K562 (cell line): ENCODE measurements around the gene ARMC12. TPM values are rescaled to one million over a fixed set of nuclear protein-coding genes. Genes with fewer than 3 reads are reported as not detected.

Experiments used
- CREBBP ChIP-seq: IDR thresholded peaks from one replicate; pipeline ENCODE4 v1.6.1; 2012; ENCODE audit warnings: low read depth, mild to moderate bottlenecking, control low read depth, inconsistent platforms, low read length
- ELF4 ChIP-seq: fragments of 450-650 bp; formaldehyde crosslinking; IDR thresholded peaks from 2 replicates; pipeline ENCODE4 v1.4.0; 2022; ENCODE audit warnings: missing genetic modification characterization
- HNRNPH1 ChIP-seq: fragments of 200-400 bp; formaldehyde crosslinking; optimal IDR thresholded peaks from 2 replicates; pipeline ENCODE3; 2017; ENCODE audit warnings: low read depth, mild to moderate bottlenecking, low read length, moderate library complexity
- MCM2 ChIP-seq: fragments of 450-650 bp; IDR thresholded peaks from 2 replicates; pipeline ENCODE4 v1.6.1; 2017; ENCODE audit warnings: low read depth, mild to moderate bottlenecking
- MCM3 ChIP-seq: fragments of 450-650 bp; IDR thresholded peaks from 2 replicates; pipeline ENCODE4 v1.6.1; 2016
- MIER1 ChIP-seq: fragments of 450-650 bp; IDR thresholded peaks from 2 replicates; pipeline ENCODE4 v1.6.1; 2016; ENCODE audit warnings: antibody characterized with exemption, mild to moderate bottlenecking, low read depth
- MTA2 ChIP-seq: fragments of 450-650 bp; IDR thresholded peaks from 2 replicates; pipeline ENCODE4 v1.6.1; 2016; ENCODE audit warnings: low read depth
- NFE2L1 ChIP-seq: fragments of 450-650 bp; IDR thresholded peaks from 2 replicates; pipeline ENCODE4 v1.6.1; 2016; ENCODE audit warnings: missing genetic modification characterization, low read depth, mild to moderate bottlenecking, missing compliant biosample characterization, moderate library complexity, borderline replicate concordance
- NR2F6 ChIP-seq: fragments of 450-650 bp; formaldehyde crosslinking; IDR thresholded peaks from 2 replicates; pipeline ENCODE4 v1.4.0; 2020; ENCODE audit warnings: mild to moderate bottlenecking
- PCBP2 ChIP-seq: fragments of 200-400 bp; formaldehyde crosslinking; IDR thresholded peaks from 2 replicates; pipeline ENCODE4 v1.6.1; 2018; ENCODE audit warnings: low read length, low read depth, mild to moderate bottlenecking, moderate library complexity; ENCODE audit not compliant: poor library complexity, severe bottlenecking
- RBM15 ChIP-seq: fragments of 200-400 bp; formaldehyde crosslinking; IDR thresholded peaks from 2 replicates; pipeline ENCODE4 v1.6.1; 2018; ENCODE audit warnings: mild to moderate bottlenecking, low read length, moderate library complexity; ENCODE audit not compliant: insufficient read depth
- SMC3 ChIP-seq: conservative IDR thresholded peaks from 2 replicates; pipeline ENCODE4 v1.6.1; 2011; ENCODE audit warnings: low read depth, low read length, improper control_type of control experiment; ENCODE audit not compliant: insufficient read depth
- SRF ChIP-seq, 2 experiments: fragments of 250-450, 450-650 bp in 1 of 2; sonication (Bioruptor Pico) in 1 of 2; sonication (generic) in 1 of 2; formaldehyde crosslinking; IDR thresholded peaks; 2 replicates each; pipeline versions ENCODE4 v1.5.0 to v1.5.1; 2020 to 2022; ENCODE audit warnings: mild to moderate bottlenecking in 1 of 2, missing genetic modification reagents in 1 of 2
- ZNF551 ChIP-seq: fragments of 250-450 bp; sonication (Bioruptor Pico); IDR thresholded peaks from 2 replicates; pipeline ENCODE4 v1.5.0; 2021; ENCODE audit warnings: mild to moderate bottlenecking, moderate library complexity
- polyA plus RNA-seq, 8 experiments: library from polyadenylated mRNA; depleted of rRNA in 4 of 8; stranded (reverse) in 5 of 8; unstranded in 3 of 8; fragments of >200 nt; fragmentation: Nextera tagmentation in 2 of 8; fragmentation: Illumina TruSeq in 1 of 8; extraction: Ambion mirVana in 2 of 8; extraction: Trizol in 1 of 8; gene quantifications; 2 replicates each; pipeline versions ENCODE4 v1.2.1 to v1.2.3, GENCODE V29; 2011 to 2014; ENCODE audit warnings: inconsistent platforms in 1 of 8, missing spikeins in 1 of 8
- total RNA-seq, 7 experiments: library from RNA; depleted of rRNA in 6 of 7; stranded (reverse); fragments of >200 nt in 6 of 7; fragmentation: Illumina TruSeq in 2 of 7; extraction: Trizol in 2 of 7; gene quantifications; 2 replicates each; pipeline versions ENCODE4 v1.2.1 to v1.2.3, GENCODE V29; 2011 to 2021; ENCODE audit warnings: low replicate concordance in 1 of 7
- TF ChIP-seq, protein P1 (sequence below): sonication (generic); formaldehyde crosslinking; IDR thresholded peaks from 2 replicates; pipeline ENCODE4 v1.8.0; 2023; ENCODE audit warnings: missing genetic modification reagents, mild to moderate bottlenecking, borderline replicate concordance
- TF ChIP-seq, protein P2 (sequence below): fragments of 450-650 bp; IDR thresholded peaks from 2 replicates; pipeline ENCODE4 v1.6.1; 2016; ENCODE audit warnings: missing biosample characterization, missing genetic modification characterization
- TF ChIP-seq, protein P3 (sequence below): sonication (generic); formaldehyde crosslinking; IDR thresholded peaks from 2 replicates; pipeline ENCODE4 v1.8.0; 2022; ENCODE audit warnings: mild to moderate bottlenecking, missing genetic modification reagents
- TF ChIP-seq, protein P4 (sequence below): fragments of 450-650 bp; IDR thresholded peaks from 2 replicates; pipeline ENCODE4 v1.6.1; 2014; ENCODE audit warnings: low read depth, mild to moderate bottlenecking, moderate library complexity, borderline replicate concordance

ARMC12 gene
- total and polyA plus RNA-seq, 9 of the 15 experiments (the other 6 are each of a cell fraction or from before 2014, with no cell fraction given) = 0.09 to 0.58 (median 0.31) TPM; not detected in 3

DNA sequence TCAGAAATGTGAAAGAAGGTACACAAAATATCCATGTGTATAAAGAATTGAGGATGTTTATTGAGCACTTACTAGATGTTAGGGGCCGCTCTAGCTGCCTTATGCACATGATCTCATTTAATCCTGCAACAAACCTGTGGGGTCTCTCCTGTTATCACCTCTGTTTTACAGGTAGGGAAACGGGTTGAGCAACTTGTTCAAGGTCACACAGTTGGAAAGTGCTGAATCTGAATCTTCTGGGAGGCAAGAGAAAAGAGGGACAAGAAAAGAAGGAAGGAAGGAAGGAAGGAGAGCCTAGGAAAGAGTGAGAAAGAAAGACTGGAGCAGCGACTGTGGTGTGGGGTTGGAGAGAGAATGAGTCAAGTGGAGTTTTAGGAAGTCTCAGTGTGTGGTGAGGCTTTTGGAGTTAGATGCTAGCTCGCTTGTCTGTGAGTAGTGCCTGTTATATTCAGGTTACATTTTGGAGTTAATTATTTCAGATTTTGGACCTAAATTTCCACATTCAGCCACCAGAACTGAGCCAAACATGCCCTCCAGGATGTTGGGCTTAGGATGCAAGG is 51.7 kb downstream of the ARMC12 start (continued):
- TF ChIP-seq ELF4 (CRISPR knock-in tag) (0 out of 2 replicates have a peak, but pooled peaks have one; percentile 26), NFE2L1 (tag) (no peak), MTA2 (no peak), RBM15 (no peak), NR2F6 (CRISPR knock-in tag) (no peak), ZNF551 (CRISPR knock-in tag) (no peak), MIER1 (no peak), SMC3 (no peak), MCM3 (peak; percentile 70; the same call in 1 of the 2 replicates), HNRNPH1 (no peak), SRF (CRISPR knock-in tag; IDR thresholded peaks at IDR 0.05) (no peak), PCBP2 (no peak), MCM2 (no peak), CREBBP (peak; percentile 56)
- TF ChIP-seq, protein P1, sequence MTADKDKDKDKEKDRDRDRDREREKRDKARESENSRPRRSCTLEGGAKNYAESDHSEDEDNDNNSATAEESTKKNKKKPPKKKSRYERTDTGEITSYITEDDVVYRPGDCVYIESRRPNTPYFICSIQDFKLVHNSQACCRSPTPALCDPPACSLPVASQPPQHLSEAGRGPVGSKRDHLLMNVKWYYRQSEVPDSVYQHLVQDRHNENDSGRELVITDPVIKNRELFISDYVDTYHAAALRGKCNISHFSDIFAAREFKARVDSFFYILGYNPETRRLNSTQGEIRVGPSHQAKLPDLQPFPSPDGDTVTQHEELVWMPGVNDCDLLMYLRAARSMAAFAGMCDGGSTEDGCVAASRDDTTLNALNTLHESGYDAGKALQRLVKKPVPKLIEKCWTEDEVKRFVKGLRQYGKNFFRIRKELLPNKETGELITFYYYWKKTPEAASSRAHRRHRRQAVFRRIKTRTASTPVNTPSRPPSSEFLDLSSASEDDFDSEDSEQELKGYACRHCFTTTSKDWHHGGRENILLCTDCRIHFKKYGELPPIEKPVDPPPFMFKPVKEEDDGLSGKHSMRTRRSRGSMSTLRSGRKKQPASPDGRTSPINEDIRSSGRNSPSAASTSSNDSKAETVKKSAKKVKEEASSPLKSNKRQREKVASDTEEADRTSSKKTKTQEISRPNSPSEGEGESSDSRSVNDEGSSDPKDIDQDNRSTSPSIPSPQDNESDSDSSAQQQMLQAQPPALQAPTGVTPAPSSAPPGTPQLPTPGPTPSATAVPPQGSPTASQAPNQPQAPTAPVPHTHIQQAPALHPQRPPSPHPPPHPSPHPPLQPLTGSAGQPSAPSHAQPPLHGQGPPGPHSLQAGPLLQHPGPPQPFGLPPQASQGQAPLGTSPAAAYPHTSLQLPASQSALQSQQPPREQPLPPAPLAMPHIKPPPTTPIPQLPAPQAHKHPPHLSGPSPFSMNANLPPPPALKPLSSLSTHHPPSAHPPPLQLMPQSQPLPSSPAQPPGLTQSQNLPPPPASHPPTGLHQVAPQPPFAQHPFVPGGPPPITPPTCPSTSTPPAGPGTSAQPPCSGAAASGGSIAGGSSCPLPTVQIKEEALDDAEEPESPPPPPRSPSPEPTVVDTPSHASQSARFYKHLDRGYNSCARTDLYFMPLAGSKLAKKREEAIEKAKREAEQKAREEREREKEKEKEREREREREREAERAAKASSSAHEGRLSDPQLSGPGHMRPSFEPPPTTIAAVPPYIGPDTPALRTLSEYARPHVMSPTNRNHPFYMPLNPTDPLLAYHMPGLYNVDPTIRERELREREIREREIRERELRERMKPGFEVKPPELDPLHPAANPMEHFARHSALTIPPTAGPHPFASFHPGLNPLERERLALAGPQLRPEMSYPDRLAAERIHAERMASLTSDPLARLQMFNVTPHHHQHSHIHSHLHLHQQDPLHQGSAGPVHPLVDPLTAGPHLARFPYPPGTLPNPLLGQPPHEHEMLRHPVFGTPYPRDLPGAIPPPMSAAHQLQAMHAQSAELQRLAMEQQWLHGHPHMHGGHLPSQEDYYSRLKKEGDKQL = no peak
- TF ChIP-seq, protein P2, sequence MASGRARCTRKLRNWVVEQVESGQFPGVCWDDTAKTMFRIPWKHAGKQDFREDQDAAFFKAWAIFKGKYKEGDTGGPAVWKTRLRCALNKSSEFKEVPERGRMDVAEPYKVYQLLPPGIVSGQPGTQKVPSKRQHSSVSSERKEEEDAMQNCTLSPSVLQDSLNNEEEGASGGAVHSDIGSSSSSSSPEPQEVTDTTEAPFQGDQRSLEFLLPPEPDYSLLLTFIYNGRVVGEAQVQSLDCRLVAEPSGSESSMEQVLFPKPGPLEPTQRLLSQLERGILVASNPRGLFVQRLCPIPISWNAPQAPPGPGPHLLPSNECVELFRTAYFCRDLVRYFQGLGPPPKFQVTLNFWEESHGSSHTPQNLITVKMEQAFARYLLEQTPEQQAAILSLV = no peak
- TF ChIP-seq, protein P3, sequence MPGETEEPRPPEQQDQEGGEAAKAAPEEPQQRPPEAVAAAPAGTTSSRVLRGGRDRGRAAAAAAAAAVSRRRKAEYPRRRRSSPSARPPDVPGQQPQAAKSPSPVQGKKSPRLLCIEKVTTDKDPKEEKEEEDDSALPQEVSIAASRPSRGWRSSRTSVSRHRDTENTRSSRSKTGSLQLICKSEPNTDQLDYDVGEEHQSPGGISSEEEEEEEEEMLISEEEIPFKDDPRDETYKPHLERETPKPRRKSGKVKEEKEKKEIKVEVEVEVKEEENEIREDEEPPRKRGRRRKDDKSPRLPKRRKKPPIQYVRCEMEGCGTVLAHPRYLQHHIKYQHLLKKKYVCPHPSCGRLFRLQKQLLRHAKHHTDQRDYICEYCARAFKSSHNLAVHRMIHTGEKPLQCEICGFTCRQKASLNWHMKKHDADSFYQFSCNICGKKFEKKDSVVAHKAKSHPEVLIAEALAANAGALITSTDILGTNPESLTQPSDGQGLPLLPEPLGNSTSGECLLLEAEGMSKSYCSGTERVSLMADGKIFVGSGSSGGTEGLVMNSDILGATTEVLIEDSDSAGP (CRISPR knock-in tag) = no peak
- TF ChIP-seq, protein P4, sequence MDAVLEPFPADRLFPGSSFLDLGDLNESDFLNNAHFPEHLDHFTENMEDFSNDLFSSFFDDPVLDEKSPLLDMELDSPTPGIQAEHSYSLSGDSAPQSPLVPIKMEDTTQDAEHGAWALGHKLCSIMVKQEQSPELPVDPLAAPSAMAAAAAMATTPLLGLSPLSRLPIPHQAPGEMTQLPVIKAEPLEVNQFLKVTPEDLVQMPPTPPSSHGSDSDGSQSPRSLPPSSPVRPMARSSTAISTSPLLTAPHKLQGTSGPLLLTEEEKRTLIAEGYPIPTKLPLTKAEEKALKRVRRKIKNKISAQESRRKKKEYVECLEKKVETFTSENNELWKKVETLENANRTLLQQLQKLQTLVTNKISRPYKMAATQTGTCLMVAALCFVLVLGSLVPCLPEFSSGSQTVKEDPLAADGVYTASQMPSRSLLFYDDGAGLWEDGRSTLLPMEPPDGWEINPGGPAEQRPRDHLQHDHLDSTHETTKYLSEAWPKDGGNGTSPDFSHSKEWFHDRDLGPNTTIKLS = no peak
